HuH-7.5 (cell line): ENCODE results near the gene BAG5.
"Not testable (repeated sequence)": the region's sequence is repeated elsewhere in the genome, so short reads cannot be mapped to it uniquely, and the experiment has no call there.

ENCODE experiments used
- DNase-seq: peaks from one replicate; pipeline ENCODE4 v3.0.0; 2011; ENCODE audit warnings: low spot score

The BAG5 gene

DNA sequence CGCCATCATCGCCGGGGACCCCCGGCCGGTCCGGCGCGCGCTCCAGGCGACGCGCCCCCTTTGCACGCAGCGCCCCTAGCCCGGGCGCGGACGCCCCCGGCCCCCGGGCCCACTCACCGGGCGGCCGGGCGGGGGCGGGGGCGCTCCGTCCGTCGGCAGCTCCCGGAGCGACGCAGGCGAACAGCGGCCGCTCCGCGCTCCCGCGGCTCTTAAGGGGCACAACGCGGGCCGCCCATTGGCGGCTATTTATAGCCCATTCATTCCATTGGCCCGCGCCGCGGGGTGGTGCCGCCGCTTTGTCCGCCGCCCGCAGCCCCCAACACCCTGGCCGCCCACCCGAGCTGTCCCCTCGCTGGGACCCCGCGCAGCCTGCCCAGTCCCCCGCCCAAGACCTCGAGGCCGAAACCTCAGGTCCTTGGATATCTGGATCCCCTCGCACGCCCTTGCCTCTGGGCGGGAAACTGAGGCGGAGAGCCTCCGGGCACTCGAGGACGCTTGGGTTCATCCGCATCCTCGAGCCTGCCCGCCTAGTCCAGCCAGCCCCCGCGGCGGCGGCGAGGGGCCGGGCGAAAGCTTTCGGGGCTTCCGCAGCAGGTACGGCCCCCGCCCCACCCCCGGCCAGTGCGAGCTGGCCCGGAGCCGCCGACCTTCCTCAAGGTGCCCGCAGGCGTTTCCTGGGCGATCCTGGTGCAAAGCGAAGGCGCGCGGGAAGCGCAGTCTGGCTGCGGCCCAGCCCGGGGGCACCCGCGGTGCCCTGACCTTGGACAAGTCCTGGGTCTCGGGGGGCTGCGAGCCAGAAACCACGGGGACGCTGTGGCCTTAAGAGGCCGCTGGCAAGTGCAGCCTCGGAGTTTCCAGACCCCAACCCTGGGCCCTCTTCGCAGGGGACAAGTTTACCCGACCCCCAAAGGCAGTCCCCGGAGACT, 39.5 kb downstream of the BAG5 start, which contains the start of gene CKB:
TSS of gene CKB (minus strand) at position 182 of the 926 bp plus-strand sequence. CDS start 337 bp downstream, outside the sequence.
- peak; percentile 91 for DNase-seq

DNA sequence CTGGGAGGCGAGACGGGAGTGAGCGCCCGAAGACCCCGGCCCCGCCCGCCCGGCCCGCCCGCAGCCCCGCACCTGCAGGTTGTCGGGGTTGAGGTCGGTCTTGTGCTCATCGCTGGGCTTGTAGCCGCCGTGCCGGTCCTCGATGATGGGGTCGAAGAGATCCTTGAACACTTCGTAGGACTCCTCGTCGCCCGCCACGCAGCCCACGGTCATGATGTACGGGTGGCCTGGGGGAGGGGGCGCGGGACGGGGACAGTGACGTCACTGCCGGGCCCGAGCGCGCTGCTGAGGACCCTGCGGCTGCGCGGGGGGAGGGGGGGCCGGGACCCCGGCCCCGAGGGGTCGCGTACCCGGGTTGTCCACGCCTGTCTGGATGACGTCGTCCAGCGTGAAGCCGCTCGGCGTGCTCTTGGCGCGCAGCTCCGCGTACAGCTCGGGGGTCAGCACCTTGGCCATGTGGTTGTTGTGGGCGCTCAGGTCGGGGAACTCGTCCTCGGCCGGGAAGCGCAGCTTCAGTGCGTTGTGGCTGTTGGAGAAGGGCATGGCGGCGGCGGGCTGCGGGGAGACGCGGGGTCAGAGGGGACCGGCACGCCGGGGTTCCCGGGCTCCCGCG, 40.4 kb downstream of the BAG5 start:
- DNase-seq, result no peak

DNA sequence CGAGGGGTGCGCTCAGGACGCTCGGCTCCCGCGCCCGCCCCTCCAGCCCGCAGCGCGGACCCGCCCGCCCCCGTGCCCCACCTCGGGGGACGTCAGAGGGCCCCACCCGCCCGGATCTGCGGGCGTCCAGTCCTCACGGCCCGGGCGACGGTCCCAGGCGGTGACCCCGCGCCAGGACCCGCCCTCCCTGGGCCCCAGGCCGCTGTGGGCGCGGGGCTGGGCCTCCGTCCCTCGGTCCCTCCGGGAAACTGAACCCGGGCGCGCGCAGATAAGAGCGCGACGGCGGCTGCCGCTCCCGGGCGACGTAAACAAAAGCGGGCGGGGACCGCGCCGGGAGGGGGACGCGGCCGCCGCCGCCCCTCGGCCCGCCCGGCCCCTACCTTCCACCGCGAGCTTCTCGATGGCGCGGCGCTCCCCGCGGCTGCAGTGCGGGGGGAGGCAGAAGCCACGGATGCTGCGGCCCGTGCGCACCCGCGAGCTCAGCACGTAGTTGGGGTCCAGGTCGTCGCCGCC, 41.0 kb downstream of the BAG5 start:
- no peak for DNase-seq

DNA sequence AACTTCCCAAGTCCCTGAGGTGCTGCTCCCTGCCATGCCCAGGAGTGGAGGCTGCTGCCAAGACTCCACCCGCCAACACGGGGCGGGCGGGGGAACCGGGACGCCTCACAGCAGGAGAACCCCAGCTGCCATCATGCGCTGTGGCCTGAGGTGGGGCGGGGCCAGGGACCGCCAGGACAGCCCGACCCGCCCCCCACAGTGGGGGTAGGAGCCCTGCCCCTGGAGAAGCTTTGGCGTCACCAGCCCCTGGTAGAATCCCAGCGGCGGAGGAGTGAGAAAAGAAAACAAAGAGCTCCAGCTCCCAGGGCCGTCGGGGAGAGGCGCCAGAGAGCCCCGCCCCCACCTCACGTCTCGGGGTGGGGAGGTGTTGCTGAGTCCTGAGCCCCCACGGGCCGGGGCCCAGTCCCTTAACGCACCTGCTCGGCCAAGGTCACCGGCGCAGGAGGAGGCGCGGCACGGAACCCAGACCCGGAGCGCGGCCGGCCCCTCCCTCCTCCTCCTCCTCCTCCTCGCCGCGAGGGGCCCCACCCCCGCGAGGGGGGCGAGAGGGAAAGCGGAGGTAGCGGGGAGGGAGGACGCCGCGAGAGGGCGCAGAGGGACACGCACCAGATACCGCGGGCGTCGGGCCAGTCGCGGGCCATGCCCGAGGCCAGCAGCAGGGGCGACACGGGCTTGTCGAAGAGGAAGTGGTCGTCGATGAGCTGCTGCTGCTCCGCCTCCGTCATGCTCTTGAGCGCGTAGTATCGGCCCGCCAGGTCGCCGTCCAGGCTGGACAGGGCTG, 41.6 kb downstream of the BAG5 start:
- peak; percentile 83 for DNase-seq

DNA sequence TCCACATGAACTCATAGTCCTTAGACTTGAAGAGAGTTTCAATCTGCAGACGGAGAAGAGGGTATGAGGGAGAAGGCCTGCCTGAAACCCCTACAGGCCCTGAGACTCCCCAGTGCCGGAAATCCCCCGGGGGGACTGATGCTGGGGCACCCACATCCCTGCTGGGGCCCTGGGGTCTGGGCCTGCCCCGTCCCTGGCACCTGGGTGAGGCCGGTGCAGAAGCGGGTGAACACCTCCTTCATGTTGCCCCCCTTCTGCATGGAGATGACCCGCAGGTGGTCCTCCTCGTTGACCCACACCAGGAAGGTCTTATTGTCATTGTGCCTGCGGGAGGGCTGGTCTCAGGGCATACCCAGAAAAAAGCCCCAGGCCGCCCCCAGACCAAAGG, 42.2 kb downstream of the BAG5 start:
- no peak for DNase-seq

DNA sequence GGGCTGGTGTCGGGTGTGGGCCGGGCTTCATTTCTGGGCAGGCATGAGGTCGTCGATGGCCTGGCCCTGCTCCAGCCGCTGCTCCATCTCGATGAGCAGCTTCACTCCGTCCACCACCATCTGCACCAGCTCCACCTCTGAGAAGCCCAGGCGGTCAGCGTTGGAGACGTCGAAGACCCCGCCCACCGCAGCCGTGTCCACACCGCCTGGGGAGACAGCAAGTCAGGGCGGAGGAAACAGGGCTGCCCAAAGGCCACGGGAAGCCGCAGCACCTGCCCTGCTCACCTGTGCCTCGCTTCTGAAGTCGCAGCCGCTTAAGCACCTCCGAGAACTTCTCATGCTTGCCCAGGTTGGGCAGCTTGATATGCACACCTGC, 42.6 kb downstream of the BAG5 start:
- DNase-seq, result no peak

DNA sequence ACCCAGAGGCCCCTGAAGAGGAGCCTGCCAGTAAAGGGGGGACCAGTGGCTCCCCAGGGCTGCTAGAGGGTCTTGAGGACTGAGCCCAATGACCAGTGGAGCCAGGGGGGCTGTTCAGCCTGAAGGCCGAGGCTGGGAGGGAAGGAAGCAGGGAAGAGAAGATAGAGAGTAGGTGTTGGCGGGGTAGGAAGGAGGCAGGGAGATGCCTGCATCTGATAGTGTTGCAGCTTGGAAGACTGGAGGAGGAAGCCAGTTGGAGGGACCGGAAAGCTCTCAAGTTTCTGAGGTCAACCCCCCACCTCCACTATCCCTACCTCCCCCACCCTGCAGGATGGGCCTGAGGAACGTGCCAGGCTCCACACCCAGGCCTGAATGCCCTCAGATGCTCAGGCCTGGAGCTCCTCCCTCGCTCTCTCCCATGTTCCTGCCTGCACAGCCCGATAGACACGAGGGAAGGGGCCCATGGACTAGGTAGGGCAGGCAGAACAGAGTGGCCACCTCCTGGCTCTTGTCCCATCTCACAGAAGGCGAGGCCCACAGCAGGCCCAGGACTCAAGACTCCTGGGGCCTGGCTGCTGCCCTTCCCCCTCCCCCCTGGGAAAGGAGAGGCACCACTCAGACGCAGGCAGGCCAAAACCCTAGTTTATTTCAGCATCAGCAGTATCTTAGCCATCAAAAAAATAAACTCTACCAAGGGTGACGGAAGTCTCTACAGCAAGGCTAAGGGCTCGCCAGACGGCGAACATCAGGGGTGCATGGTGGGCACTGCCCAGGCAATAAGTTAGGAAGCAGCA, 43.2 kb downstream of the BAG5 start:
- DNase-seq, result no peak

DNA sequence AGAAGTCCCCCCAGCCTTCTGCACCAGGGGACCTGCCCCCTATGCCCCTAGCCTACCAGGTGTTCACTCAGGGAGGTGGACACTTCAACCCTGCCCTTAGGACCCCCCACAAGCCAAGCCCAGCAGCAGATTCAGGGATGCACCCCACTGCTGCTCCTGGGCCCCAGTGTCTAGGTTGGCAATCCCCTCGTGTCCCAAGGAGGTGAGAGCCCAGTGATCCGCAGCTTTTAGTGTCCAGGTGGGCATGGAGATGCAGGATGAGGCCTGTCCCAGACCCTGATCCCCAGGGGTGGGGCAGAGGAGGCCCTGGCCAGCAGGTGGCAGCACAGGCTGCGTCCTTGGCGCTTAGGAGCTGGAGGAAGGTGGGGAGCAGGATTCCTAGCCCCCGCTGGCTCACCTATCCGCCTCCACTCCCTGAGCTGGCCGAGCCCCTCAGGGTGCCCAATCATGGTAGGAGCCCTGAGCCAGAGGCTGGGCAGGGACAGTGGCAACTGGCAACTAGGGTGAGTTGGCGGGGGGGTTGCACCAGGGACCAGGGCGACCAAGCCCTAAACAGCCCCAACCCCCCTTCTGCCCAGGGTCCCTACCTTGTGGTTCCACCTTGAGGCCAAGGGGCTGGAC, 43.9 kb downstream of the BAG5 start:
- peak; percentile 97 for DNase-seq

DNA sequence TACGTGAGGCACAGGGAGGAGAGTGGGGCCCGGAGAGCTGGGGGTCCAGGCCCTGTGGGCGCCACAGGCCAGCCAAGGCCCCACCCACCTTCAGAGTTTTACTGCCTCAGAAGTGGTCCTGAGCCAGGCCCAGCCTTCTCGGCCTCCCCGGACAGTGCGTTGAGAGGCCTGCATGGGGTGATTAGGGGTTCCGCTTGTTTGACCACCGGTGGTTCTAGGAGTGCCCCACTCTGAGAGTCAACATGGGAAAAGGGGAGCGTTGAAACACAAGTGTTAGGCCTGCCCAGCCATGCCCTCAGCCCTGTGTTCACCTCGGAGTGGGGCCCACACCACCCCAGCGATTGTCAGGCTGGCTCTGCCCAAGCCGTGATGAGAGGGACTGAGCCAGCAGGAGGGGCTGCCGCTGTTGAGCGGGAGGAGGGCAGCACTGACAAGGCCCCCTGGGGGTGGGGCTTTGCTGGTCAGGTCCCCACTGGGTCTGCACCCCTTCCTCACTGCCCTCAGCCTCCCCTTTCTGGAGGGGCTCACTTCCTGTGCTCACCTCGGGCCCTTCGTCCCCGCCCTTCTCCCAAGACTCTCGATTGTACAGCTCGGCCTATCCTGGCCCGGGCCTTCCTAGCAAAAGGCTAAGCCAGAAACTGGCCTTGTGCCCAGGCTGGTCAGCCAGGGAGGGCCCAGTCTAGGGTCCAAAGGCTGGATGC, 44.6 kb downstream of the BAG5 start:
- no peak for DNase-seq

DNA sequence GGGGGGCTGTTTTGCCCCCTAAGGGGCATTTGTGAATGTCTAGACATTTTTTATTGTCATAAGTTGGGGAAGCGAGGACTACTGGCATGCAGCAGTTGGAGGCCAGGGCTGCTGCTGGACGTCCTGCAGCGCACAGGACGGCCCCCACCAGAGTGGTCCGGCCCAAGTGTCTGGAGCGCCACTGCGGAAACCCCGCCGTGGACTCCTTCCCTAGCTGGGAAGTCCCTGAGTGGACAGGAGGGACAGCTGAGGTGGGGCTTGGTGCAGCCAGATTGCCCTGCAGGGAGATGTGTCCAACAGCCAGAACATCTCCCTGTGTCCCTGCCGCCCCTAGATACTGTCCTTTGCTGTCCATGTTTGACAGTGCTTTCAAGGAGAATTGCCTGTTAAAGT, 45.3 kb downstream of the BAG5 start:
- DNase-seq, result no peak

DNA sequence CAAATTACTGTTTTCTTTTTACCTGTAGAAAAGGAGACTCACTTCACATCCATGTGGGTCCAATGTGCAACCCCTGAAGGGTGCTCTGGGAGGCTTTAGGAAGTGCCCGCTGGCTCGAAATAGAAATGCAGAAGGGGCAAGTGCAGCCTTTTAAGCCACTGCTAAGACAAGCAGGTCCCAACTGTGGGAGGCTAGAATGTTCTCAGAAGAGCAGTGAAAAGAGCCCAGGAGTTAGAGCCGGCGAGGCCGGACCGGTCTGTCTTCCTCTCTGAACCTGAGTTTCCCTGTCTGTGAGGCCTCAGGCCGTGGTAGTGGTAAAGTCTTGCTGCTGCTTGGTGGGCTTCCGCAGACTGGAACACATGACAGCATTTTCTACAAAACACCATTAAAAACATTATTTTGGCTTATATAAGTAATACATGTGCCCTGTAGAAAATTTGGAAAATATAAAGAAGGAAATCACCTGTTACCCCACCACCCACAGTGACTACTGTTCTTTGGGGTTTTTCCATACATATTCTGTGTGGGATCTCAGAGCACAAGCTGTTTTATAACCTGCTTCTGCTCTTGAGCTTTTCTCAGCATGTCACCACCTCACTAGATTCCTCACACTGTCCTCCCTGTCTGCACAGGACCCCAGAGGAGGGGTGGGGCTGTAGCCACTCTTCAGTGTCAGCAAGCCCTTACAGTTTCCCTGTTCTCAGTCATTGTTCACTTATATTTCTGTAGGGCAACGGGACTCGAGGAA, 45.9 kb downstream of the BAG5 start:
- no peak for DNase-seq

DNA sequence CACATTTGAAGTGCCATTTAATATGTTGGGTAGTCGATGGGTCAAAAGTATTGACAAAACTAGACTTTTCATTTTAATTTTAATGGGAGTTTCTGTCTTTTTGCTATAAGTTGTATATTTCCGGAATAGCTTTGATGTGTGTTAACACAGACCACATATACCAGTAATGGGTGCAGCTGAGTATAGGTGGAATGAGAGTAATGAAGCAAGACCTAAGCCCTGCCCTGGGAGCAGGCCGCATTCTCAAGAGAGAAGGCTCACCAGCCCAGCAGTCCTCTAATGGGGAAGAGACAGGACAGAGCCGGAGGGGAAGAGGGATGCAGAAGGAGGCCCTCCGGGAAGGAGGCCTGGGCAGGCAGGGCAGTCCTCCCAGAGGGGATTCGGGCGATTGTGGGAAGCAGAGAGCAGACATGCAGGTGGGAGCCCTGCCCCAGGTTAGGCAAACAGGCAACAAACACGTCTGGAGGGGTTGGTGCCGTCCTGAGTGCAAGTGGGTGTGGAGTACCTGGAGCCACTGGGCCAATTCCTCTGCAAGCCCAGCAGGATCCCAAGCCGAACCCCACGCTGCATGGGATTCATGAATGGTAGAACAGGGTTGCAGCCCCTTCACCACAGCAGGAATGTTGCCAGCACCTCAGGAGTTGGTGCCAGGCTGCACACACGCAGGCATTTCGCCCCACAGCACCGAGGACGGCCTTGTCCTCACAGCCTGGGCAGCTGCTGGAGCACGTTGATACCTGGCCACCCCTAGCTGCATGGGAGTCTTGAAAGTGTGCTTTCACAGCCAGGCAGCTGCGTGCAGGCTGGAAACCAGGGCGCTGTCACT, 47.6 kb downstream of the BAG5 start:
- DNase-seq, result no peak

DNA sequence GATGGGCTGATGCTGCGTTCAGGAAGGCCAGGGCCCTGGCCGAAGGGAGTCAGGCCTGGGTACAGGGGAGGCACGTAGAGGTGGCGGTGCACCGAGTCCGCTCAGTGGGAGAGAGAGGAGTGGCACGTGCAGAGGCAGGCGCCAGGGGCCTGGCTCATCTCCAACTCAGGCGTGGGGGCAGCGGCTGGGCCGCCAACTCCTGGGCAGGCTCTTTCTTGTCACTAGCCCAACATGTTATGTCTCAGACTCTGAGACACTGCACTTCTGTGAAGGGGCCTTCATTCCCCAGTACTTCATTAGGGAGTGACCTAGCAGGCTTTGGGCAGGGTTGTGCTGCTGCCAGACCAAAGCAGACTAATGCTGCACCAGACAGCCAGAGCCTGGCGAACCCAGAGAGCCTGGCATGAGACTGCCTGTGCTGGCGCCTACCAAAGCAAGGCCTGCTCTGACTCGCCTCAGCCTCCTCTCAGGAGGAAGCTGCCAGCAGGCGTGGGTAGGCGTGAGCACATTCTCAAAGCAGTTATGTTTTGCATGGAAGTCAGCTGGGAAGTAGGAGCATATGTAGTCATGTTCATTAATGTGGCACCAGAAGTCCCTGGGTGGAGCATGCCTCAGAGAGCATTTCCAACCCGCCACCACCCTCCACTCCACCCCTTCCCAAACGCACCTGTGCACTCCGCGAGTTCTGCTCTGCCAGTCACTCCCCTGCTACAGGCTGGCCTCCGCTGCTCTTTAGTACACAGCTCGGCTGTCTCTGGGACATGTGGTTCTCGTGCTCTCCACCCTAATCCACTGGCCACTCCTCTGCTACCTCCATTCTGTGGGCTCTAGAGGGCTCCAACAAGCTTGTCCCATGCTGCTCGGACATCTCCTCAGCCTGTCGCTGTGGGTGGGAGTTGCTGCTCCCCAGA, 49.5 kb downstream of the BAG5 start:
- no peak for DNase-seq

DNA sequence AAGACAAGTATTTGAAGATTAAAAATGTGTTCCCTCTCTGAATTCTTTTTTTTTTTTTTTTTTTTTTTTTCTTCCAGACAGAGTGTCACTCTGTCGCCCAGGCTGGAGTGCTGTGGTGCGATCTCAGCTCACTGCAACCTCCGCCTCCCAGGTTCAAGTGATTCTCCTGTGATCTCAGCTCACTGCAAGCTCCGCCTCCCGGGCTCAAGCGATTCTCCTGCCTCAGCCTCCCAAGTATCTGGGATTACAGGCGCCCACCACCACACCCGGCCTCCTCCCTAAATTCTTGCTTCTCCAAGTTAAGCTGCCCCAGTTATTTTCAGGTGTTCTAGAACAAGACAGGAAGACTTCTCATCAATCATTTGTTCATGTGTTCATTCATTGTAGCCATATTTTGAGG, 50.3 kb downstream of the BAG5 start:
- DNase-seq, result not testable (repeated sequence)

DNA sequence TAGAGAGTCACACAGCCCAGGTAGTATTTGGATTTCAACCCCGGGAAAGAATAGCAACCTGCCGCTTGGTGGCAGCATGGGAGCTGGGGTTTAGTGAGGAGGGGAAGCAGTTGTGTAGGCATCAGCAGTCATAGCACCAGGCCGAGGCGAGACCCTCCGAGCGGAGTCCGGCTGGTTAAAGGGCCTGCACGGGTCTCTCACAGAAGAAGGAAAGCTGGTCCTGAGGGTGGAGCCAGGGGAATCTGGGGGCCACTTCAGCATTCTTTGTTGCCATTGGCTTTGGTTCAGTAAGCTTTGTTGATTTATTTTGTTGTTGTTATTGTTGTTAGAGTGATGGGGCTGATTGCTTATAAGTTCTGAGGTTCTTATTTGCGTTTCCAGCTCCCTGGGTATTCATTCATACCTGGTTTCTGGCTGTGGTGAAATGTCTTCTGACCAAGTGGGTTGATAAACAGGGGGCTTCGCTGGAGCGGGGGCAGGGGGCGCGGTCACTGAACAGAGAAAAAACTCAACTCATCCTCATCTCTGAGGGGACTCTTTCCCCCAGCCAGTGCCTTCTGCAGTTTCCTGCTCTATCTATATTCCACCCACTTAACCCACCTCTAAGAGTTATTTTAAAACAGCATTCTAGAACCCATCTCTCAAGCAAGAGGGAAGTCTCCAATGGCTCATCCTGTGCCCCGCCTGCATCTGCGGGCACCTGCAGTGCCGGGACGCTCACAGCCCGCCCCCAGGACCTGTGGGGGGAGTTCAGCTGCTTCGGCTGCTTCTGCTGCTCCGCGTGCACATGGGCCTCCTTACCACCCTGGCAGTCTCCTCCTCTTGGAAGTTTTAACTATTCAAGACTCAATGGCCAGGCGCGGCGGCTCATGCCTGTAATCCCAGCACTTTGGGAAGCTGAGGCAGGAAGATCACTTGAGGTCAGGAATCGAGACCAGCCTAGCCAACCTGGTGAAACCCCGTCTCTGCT, 51.4 kb downstream of the BAG5 start:
- DNase-seq, result no peak

DNA sequence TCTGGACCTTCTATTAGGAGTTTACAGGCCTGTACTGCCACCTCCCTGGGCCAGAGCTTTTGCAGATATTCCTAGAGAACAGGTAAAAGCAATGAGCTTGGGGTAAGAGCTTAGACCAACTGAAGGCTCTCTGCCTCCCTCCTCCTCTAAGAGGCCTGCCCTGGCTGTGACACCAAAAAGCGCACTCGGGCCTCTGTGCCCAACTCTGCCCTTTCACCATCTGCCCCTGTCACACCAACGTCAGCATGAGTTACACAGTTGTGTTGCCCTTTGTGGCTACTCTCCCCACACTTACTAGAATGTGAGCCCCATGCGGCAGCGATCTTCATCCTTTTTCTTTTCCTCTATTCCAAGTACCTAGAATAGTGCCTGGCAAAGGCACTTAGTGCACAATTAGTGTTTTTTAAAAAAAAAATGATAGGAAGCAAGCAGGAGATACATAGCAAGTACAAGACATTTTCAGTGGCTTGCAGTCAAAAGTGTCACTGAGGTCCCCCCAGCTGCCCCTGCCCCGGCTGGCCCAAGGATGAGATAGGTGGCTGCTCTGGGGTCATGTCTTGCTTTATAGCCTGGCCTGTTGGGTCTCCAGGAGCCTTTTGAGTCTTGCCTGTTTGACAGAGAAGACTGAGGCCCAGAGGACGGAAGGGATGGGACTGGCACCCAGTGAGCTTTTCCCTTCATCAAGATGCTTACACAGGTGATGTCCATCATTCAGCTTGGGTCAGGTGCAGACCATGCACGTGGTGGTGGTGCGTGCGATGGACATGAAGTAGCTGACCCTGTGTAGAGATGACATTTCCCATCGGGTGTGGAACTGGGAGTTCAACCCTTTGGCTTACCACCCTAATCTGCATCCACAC, 52.4 kb downstream of the BAG5 start:
- DNase-seq, result no peak
